Stimulated activated CD8-positive, alpha-beta memory T cell treated with anti-CD3 and anti-CD28 coated beads, Interleukin-2, amount 100 ng/mL, for 1 hour (primary cell): ENCODE results near the gene MUC12.
"Not testable (repeated sequence)": the region's sequence is repeated elsewhere in the genome, so short reads cannot be mapped to it uniquely, and the experiment has no call there.

Source experiments
- DNase-seq, 2 donors: peaks; one replicate each; pipeline ENCODE4 v3.0.0-alpha.2; 2020; ENCODE audit warnings: low read depth in 2 of 2

MUC12 gene

DNA sequence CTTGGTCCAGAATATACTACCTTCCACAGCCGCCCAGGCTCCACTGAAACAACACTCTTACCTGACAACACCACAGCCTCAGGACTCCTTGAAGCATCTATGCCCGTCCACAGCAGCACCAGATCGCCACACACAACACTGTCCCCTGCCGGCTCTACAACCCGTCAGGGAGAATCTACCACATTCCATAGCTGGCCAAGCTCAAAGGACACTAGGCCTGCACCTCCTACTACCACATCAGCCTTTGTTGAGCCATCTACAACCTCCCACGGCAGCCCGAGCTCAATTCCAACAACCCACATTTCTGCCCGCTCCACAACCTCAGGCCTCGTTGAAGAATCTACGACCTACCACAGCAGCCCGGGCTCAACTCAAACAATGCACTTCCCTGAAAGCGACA lies 22.9 kb downstream of the MUC12 start:
- not testable (repeated sequence) for DNase-seq

DNA sequence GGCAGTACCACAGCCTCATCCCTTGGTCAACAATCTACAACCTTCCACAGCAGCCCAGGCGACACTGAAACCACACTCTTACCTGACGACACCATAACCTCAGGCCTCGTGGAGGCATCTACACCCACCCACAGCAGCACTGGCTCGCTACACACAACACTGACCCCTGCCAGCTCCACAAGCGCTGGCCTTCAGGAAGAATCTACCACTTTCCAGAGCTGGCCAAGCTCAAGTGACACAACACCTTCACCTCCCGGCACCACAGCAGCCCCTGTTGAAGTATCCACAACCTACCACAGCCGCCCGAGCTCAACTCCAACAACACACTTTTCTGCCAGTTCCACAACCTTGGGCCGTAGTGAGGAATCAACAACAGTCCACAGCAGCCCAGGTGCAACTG lies 25.3 kb downstream of the MUC12 start:
- not testable (repeated sequence) for DNase-seq

DNA sequence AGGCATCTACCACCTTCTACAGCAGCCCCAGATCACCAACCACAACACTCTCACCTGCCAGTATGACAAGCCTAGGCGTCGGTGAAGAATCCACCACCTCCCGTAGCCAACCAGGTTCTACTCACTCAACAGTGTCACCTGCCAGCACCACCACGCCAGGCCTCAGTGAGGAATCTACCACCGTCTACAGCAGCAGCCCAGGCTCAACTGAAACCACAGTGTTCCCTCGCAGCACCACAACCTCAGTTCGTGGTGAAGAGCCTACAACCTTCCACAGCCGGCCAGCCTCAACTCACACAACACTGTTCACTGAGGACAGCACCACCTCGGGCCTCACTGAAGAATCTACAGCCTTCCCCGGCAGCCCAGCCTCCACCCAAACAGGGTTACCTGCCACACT lies 29.2 kb downstream of the MUC12 start:
- DNase-seq, result not testable (repeated sequence)

DNA sequence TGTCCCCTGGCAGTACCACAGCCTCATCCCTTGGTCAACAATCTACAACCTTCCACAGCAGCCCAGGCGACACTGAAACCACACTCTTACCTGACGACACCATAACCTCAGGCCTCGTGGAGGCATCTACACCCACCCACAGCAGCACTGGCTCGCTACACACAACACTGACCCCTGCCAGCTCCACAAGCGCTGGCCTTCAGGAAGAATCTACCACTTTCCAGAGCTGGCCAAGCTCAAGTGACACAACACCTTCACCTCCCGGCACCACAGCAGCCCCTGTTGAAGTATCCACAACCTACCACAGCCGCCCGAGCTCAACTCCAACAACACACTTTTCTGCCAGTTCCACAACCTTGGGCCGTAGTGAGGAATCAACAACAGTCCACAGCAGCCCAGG lies 30.0 kb downstream of the MUC12 start:
- DNase-seq, result not testable (repeated sequence)

DNA sequence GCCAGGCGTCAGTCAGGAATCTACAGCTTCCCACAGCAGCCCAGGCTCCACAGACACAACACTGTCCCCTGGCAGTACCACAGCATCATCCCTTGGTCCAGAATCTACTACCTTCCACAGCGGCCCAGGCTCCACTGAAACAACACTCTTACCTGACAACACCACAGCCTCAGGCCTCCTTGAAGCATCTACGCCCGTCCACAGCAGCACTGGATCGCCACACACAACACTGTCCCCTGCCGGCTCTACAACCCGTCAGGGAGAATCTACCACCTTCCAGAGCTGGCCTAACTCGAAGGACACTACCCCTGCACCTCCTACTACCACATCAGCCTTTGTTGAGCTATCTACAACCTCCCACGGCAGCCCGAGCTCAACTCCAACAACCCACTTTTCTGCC lies 30.7 kb downstream of the MUC12 start:
- DNase-seq, result not testable (repeated sequence)

DNA sequence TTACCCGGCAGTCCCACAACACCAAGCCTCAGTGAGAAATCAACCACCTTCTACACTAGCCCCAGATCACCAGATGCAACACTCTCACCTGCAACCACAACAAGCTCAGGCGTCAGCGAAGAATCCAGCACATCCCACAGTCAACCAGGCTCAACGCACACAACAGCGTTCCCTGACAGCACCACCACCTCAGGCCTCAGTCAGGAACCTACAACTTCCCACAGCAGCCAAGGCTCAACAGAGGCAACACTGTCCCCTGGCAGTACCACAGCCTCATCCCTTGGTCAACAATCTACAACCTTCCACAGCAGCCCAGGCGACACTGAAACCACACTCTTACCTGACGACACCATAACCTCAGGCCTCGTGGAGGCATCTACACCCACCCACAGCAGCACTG lies 33.0 kb downstream of the MUC12 start:
- DNase-seq, result not testable (repeated sequence)

DNA sequence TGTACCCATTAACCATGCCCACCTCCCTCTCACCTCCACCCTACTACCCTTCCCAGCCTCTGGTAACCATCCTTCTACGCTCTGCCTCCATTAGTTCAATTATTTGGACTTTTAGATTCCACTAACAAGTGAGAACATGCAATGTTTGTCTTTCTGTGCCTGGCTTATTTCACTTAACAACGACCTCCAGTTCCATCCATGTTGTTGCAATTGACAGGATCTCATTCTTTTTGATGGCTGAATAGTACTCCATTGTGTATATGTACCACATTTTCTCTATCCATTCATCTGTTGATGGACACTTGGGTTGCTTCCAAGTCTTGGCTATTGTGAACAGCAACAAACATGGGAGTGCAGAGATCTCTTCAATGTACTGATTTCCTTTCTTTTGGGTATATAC lies 38.0 kb downstream of the MUC12 start:
- not testable (repeated sequence) for DNase-seq

DNA sequence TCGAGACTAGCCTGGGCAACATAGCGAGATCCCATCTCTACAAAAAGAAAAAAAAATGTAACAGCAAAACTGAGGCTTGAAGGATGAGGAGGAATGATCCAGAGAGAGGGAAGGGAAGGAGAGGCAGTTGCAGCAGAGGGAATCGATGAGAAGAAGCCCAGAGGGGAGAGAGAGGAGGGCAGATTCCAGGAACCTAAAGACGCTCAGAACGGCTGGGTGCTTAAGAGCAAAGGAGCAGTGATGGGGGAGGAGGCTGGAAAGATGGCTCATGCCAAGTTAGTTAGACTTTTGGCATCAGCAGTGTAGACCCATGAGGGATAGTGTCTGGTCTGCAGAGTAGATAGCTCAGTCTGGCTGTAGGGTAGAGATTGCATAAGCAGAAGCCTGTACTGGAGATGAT lies 40.3 kb downstream of the MUC12 start:
- no peak for DNase-seq

DNA sequence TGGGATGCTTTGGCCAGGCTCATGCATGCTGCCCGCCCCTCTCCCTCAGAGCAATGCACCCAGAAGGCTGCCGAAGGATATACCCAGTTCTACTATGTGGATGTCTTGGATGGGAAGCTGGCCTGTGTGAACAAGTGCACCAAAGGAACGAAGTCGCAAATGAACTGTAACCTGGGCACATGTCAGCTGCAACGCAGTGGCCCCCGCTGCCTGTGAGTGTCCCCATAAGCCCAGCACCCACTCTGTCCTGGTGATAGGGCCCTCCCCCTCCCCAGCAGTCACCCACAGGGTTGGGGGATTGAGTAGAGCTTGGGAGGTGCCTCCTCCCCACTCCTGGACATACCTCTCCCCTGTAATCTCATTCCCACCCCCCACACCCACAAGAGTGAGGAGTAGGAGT lies 43.6 kb downstream of the MUC12 start:
- no peak for DNase-seq

DNA sequence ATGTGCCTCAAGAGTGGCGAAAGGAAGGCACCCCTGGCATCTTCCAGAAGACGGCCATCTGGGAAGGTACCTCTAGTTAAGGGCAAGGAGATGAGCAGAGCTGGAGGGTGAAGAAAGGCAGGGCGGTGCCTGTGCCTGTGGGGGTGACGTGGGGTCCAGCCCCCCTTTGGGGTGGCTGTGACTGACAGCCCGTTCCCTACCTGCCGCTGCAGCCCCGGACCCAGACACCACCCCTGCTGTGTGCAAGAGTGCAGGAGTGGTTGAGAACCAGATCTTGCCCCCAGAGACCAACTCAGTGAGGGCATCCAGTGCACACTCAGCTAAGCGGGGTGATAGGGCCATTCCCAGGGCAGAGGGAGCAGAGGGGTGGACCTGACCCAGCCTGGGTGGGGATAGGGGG lies 46.3 kb downstream of the MUC12 start:
- no peak for DNase-seq

DNA sequence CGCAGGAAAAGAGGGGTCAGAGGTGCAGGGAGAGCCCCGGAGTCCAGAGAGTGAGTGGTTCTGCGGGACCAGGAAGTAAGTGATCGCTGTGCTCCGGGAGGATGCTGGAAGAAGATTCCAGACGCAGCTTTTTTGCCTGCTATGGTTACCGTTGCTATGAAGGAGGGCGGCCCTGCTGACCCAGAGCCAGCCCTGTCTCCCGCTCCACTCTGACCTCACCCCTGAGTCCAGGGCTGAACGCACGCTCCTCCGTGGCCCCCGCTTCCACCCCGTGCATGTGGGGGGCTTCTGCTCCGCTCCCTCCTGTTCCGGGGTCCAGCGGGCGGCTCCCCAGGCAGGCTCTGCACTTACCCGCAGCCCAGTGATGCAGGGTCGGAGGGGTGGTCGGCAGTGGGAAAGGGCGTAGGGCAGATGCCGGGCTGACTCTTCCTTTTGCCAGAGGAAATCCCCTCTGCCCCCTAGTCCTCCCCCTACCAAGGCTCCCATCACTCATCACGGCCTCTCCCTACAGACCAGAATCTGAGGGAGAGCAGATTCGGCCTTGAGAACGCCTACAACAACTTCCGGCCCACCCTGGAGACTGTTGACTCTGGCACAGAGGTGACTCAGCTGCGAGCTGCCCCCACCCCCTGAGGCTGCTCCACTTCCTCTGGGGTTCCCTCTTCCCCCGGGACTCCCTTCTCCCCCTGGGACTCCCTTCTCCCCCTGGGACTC lies 47.9 kb downstream of the MUC12 start:
- DNase-seq, result peak; percentile 35 to 59

DNA sequence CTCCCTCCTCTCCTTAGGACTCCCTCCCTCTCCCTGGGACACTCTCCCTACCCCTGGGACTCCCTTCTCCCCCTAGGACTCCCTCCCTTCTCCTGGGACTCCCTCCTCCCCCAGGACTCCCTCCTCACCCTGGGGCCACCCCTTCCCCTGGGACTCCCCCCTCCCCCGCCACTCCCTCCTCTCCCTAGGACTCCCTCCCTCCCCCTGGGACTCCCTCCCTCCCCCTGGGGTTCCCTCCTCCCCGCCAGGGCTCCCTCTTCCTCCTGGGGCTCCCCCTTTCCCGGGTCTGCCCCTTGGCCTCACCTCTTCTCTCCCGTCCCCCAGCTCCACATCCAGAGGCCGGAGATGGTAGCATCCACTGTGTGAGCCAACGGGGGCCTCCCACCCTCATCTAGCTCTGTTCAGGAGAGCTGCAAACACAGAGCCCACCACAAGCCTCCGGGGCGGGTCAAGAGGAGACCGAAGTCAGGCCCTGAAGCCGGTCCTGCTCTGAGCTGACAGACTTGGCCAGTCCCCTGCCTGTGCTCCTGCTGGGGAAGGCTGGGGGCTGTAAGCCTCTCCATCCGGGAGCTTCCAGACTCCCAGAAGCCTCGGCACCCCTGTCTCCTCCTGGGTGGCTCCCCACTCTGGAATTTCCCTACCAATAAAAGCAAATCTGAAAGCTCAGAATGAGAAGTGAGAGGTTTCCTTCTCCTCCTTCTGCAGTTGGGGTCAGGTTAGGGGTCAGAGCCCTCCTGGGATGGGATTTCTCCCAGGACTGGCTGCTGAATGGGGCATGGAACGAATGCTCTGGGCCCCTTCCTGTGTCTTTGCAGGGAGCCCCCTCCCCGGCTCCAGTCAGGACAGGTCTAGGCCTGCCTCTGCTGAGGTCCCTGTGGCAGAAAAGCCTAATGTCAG lies 49.2 kb downstream of the MUC12 start:
- DNase-seq, result no peak

DNA sequence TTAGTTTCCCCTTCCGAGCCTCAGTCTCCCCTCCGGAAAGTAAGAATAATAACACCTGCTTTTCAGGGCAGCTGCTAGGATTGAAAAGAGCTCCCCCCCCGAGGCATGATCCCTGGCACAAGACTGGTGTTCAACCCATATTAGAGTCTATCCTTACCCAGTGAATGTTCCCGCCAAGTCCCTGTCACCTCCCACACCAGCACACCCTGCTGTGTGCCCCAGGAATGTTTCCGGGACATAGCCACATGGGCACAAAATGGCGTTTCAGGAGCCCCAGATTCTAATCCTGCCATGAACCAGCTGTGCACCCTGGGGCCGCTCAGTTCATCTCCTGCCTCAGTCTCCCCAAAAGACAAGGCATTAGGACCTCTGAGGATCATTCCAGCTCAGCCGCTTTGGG lies 51.1 kb downstream of the MUC12 start:
- DNase-seq, result no peak

DNA sequence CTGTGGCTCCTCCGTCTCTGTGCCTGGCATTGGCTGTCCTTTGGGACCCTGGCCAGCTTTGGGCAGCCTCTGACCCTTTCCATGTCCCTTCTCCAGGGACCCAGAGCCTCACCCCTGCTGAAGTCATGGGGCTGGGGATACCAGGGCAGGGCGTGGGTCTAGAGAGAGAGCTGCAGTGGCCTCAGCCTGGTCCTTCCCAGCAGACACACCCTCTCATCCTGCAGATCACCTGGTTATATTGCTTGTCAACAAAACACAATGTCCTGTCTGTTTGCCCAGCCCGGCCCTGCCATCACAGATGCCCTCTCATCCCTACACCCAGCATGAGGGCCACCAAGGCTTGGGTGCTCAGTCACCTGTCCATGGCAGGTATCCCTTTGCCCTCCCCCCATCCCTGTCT lies 52.3 kb downstream of the MUC12 start:
- no peak for DNase-seq

DNA sequence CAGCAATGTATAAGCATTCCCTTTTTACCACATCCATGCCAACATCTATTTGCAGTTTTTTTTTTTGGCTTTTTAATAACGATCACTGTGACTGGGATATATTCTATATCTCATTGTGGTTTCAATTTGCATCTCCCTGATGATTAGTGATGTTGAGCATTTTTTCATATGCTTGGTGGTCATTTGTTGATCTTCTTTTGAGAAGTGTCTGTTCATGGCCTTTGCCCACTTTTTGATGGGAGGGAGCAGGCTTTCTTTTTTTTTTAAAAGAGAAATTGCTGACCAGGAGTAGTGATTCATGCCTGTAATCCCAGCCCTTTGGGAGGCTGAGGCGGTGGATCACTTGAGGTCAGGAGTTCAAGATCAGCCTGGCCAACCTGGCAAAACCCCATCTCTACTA lies 54.5 kb downstream of the MUC12 start:
- DNase-seq, result no peak

DNA sequence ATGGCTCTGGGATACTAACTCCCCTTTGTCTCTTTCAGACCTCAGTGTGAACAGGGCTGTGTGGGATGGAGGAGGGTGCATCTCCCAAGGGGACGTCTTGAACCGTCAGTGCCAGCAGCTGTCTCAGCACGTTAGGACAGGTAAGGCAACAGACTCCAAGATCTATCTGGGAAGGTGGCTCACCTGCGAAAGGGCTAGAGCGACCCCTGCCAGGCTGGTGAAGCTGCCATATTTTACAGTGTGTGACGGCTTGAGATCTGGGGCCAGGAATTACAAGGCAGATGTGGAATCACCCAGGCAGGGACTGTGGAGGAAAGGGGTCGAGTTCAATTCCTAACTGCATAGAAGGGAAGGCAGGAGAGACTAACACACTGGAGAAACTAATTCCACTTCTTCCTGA lies 61.7 kb downstream of the MUC12 start:
- DNase-seq, result no peak

DNA sequence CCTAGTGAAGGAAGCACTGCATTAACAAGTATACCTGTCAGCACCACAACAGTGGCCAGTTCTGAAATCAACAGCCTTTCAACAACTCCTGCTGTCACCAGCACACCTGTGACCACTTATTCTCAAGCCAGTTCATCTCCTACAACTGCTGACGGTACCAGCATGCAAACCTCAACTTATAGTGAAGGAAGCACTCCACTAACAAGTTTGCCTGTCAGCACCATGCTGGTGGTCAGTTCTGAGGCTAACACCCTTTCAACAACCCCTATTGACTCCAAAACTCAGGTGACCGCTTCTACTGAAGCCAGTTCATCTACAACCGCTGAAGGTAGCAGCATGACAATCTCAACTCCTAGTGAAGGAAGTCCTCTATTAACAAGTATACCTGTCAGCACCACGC lies 66.6 kb downstream of the MUC12 start:
- no peak for DNase-seq

DNA sequence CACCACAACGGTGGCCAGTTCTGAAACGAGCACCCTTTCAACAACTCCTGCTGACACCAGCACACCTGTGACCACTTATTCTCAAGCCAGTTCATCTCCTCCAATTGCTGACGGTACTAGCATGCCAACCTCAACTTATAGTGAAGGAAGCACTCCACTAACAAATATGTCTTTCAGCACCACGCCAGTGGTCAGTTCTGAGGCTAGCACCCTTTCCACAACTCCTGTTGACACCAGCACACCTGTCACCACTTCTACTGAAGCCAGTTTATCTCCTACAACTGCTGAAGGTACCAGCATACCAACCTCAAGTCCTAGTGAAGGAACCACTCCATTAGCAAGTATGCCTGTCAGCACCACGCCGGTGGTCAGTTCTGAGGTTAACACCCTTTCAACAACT lies 71.9 kb downstream of the MUC12 start:
- DNase-seq, result not testable (repeated sequence)

DNA sequence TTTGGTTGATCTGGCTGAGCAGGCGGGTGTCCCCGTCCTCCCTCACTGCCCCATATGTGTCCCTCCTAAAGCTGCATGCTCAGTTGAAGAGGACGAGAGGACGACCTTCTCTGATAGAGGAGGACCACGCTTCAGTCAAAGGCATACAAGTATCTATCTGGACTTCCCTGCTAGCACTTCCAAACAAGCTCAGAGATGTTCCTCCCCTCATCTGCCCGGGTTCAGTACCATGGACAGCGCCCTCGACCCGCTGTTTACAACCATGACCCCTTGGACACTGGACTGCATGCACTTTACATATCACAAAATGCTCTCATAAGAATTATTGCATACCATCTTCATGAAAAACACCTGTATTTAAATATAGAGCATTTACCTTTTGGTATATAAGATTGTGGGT lies 89.0 kb downstream of the MUC12 start:
- peak; percentile 9 to 13 for DNase-seq

DNA sequence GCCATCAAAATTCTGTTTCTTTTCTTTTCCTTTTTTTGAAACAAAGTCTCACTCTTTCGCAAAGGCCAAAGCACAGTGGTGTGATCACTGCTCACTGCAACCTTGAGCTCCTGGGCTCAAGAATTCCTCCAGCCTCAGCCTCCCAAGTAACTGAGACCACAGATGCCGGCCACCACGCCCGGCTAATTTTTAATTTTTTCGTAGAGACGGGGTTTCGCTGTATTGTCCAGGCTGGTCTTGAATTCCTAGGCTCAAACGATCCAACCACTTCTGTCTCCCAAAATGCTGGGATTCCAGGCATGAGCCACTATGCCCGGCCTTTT lies 90.2 kb downstream of the MUC12 start:
- no peak for DNase-seq

DNA sequence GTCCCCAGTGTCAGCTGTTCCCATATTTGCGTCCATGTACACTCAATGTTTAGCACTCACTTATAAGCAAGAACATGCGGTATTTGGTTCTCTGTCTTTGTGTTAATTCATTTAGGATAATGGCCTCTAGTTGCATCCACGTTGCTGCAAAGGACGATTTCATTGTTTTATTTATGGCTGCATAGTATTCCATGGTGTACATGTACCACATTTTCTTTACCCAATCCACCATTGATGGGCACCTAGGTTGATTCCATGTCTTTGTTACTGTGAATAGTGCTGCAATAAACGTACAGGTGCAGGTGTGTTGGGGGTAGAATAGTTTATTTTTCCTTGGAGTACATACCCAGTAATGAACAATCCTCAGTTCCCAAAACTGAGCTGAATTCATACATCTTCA lies 91.6 kb downstream of the MUC12 start:
- no peak for DNase-seq

DNA sequence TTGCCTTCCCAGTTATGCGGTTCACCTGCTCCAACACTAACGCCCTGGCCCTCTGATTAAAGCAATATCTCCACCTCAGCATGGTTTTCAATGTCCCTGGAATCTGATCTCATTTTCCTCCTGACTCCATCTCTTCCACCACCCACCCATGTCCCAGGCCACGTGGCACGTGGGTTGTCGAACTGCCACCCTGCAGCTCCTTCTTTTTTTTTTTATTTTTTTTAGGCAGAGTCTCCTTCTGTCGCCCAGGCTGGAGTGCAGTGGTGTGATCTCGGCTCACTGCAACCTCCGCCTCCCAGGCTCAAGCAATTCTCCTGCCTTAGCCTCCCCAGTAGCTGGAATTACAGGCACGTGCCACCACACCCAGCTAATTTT lies 94.8 kb downstream of the MUC12 start:
- not testable (repeated sequence) for DNase-seq

DNA sequence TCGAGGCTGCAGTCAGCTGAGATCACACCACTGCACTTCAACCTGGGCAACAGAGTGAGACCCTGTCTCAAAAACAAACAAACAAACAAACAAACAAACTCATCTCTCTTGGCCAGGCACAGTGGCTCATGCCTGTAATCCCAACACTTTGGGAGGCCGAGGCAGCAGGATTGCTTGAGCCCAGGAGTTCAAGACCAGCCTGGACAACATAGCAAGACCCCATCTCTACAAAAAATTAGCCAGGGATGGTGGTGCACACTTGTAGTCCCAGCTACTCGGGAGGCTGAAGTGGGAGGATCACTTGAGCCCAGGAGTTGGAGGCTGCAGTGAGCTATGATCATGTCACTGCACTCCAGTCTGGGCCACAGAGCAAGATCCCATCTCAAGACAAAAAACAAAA lies 95.8 kb downstream of the MUC12 start:
- DNase-seq, result not testable (repeated sequence)
